ENCODE results near the gene C6. TPM values are rescaled to one million over a fixed set of nuclear protein-coding genes. Genes with fewer than 3 reads are reported as not detected.

C6 gene
- total RNA-seq, 1 experiment from 2014 or later, result not detected

- no peak for DNase-seq
Measured at GRCh38 chr5:41109186-41109585, 104.1 kb downstream of the C6 start.

More at GRCh38 chr5:41109186-41109585, 104.1 kb downstream of the C6 start:
- no peaks in the 10 kb centered on the region for H3K4me1 ChIP-seq (ENCODE audit: insufficient read depth, low read length)
- H3K27ac ChIP-seq (ENCODE audit: insufficient read length, low read depth, low read length), result no peak overlapping the region
- H4K8ac ChIP-seq (replicated peaks; ENCODE audit: insufficient read length, low read depth, low read length), result no peak overlapping the region
- no peak overlapping the region for H3K4me2 ChIP-seq (ENCODE audit: insufficient read depth, insufficient read length, low read length)
- H3K27ac Mint-ChIP-seq, result no peak overlapping the region
- no peak overlapping the region for H3K56ac ChIP-seq (ENCODE audit: insufficient read length, low read depth, low read length)
- H2BK15ac ChIP-seq (ENCODE audit: low read depth, low read length), result no peak overlapping the region
- no peak overlapping the region for H3T11ph ChIP-seq (ENCODE audit: low read length)
- no peak overlapping the region for H3K23ac ChIP-seq (ENCODE audit: insufficient read length, low read depth, low read length)
- no peaks in the 10 kb centered on the region for H3K36me3 Mint-ChIP-seq (ENCODE audit: insufficient read depth in 1 of 3, low read depth in 3 of 3)
- H4K20me1 ChIP-seq (ENCODE audit: control insufficient read depth, insufficient read depth, insufficient read length), result no peaks in the 10 kb centered on the region
- H2BK20ac ChIP-seq (ENCODE audit: low read depth, low read length, poor library complexity, severe bottlenecking), result no peak overlapping the region
- H3K9ac ChIP-seq (ENCODE audit: extremely low read depth, insufficient read length, low read length), result no peak overlapping the region
- H3K27me3 Mint-ChIP-seq (ENCODE audit: low read depth), result no peaks in the 10 kb centered on the region
- no peaks in the 10 kb centered on the region for H3K79me2 ChIP-seq (ENCODE audit: insufficient read depth, low read length)
- no peak overlapping the region for H4K91ac ChIP-seq (ENCODE audit: insufficient read length, low read depth, low read length)
- no peaks in the 10 kb centered on the region for H3K9me3 ChIP-seq (ENCODE audit: control insufficient read depth, low read depth, low read length)
- TF ChIP-seq CTCF (conservative IDR thresholded peaks at IDR 0.05), result no peak
- no peaks in the 10 kb centered on the region for H3K9me3 Mint-ChIP-seq
- no peaks in the 10 kb centered on the region for H3K23me2 ChIP-seq (ENCODE audit: insufficient read length, low read depth, low read length, poor library complexity, severe bottlenecking)
- H2AFZ ChIP-seq (ENCODE audit: low read length), result no peak overlapping the region
- no peaks in the 10 kb centered on the region for H3K27me3 ChIP-seq (ENCODE audit: insufficient read depth, low read length)
- H3K4ac ChIP-seq (ENCODE audit: low read depth, low read length), result no peak overlapping the region
- no peak overlapping the region for H3K18ac ChIP-seq (ENCODE audit: insufficient read length, low read depth, low read length)
- H3K14ac ChIP-seq (ENCODE audit: insufficient read depth, low read length), result no peak overlapping the region
- no peaks in the 10 kb centered on the region for H3K4me1 Mint-ChIP-seq
- no peak overlapping the region for H2BK120ac ChIP-seq (ENCODE audit: low read depth, low read length, poor library complexity, severe bottlenecking)
- H2AK5ac ChIP-seq (ENCODE audit: insufficient read length, low read length), result no peak overlapping the region
- H2BK5ac ChIP-seq (ENCODE audit: insufficient read length, low read length), result no peak overlapping the region
- no peaks in the 10 kb centered on the region for H3K79me1 ChIP-seq (ENCODE audit: insufficient read depth, low read depth, low read length, poor library complexity, severe bottlenecking)
- H2BK12ac ChIP-seq (ENCODE audit: insufficient read length, low read depth, low read length), result no peak overlapping the region
- H4K5ac ChIP-seq (ENCODE audit: insufficient read length, low read depth, low read length), result no peak overlapping the region
- no peak overlapping the region for H3K4me3 Mint-ChIP-seq
